ENCODE data around the gene MRTFA.

DNA sequence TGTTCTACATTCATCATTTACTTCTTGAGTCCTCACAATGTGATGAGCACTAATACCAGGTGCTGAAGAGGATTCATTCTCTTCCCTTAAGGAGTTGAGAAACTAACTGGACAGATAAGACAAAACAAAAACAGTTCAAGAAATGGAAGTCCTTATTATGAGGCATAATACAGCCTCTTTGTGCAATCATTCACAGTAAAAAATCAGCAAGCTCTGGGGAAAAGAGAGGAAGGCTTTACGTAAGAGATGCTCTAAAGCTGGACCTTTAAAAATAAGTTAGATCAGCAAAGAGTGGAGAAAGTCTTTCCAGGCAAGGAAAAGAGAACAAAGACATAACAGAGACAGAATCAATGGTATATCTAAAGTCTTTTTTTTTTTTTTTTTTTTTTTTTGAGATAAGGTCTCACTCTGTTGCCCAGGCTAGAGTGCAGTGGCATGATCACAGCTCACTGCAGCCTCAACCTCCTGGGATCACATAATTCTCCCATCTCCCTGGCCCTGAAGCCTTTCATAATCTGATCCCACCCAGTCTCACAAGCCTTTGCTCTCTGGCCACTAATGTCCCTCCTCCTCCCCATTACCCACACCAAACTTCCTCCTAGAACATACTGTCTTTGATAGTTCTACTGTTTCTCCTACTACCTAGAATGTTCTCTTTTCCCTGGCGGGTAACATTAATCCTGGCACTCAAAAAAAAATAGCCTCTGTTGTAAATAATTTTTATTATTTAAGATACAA, 40.9 kb downstream of the MRTFA start:
- TF ChIP-seq RCOR1 (IDR thresholded peaks at IDR 0.05; ENCODE audit: borderline replicate concordance in 1 of 2, low read depth in 2 of 2, low read length in 2 of 2) (no peak), ZNF239 (CRISPR knock-in tag; IDR thresholded peaks at IDR 0.05) (no peak), ATF7 (IDR thresholded peaks at IDR 0.05) (no peak), PHF20 (IDR thresholded peaks at IDR 0.05; ENCODE audit: partially characterized antibody) (no peak), POLR2A (conservative IDR thresholded peaks at IDR 0.05) (no peak), HNRNPK (IDR thresholded peaks at IDR 0.05; ENCODE audit: low read depth, low read length, poor library complexity, severe bottlenecking) (no peak)
- TF ChIP-seq, protein P1, sequence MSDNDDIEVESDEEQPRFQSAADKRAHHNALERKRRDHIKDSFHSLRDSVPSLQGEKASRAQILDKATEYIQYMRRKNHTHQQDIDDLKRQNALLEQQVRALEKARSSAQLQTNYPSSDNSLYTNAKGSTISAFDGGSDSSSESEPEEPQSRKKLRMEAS (CRISPR knock-in tag; IDR thresholded peaks at IDR 0.05), result no peak
- TF ChIP-seq, protein P2, sequence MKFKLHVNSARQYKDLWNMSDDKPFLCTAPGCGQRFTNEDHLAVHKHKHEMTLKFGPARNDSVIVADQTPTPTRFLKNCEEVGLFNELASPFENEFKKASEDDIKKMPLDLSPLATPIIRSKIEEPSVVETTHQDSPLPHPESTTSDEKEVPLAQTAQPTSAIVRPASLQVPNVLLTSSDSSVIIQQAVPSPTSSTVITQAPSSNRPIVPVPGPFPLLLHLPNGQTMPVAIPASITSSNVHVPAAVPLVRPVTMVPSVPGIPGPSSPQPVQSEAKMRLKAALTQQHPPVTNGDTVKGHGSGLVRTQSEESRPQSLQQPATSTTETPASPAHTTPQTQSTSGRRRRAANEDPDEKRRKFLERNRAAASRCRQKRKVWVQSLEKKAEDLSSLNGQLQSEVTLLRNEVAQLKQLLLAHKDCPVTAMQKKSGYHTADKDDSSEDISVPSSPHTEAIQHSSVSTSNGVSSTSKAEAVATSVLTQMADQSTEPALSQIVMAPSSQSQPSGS (CRISPR knock-in tag; IDR thresholded peaks at IDR 0.05), result no peak
- TF ChIP-seq, protein P3, sequence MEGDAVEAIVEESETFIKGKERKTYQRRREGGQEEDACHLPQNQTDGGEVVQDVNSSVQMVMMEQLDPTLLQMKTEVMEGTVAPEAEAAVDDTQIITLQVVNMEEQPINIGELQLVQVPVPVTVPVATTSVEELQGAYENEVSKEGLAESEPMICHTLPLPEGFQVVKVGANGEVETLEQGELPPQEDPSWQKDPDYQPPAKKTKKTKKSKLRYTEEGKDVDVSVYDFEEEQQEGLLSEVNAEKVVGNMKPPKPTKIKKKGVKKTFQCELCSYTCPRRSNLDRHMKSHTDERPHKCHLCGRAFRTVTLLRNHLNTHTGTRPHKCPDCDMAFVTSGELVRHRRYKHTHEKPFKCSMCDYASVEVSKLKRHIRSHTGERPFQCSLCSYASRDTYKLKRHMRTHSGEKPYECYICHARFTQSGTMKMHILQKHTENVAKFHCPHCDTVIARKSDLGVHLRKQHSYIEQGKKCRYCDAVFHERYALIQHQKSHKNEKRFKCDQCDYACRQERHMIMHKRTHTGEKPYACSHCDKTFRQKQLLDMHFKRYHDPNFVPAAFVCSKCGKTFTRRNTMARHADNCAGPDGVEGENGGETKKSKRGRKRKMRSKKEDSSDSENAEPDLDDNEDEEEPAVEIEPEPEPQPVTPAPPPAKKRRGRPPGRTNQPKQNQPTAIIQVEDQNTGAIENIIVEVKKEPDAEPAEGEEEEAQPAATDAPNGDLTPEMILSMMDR (IDR thresholded peaks at IDR 0.05 in 2 of 3, conservative IDR thresholded peaks at IDR 0.05 in 1 of 3; ENCODE audit: insufficient read depth in 2 of 3, low read depth in 1 of 3, low read length in 3 of 3), result no peak
- TF ChIP-seq, protein P4, sequence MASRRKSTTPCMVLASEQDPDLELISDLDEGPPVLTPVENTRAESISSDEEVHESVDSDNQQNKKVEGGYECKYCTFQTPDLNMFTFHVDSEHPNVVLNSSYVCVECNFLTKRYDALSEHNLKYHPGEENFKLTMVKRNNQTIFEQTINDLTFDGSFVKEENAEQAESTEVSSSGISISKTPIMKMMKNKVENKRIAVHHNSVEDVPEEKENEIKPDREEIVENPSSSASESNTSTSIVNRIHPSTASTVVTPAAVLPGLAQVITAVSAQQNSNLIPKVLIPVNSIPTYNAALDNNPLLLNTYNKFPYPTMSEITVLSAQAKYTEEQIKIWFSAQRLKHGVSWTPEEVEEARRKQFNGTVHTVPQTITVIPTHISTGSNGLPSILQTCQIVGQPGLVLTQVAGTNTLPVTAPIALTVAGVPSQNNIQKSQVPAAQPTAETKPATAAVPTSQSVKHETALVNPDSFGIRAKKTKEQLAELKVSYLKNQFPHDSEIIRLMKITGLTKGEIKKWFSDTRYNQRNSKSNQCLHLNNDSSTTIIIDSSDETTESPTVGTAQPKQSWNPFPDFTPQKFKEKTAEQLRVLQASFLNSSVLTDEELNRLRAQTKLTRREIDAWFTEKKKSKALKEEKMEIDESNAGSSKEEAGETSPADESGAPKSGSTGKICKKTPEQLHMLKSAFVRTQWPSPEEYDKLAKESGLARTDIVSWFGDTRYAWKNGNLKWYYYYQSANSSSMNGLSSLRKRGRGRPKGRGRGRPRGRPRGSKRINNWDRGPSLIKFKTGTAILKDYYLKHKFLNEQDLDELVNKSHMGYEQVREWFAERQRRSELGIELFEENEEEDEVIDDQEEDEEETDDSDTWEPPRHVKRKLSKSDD (conservative IDR thresholded peaks at IDR 0.05; ENCODE audit: low read length), result no peak
